PC-3 (cell line): ENCODE results near the gene LELP1.

Experiments
- EZH2phosphoT487 ChIP-seq: fragments of 300-600 bp; sonication (generic); IDR thresholded peaks from 2 replicates; pipeline ENCODE4 v1.6.1; 2018; ENCODE audit warnings: mild to moderate bottlenecking, antibody characterized with exemption, low read length, borderline replicate concordance
- TF ChIP-seq, protein P1 (sequence below): fragments of 300-600 bp; sonication (generic); conservative IDR thresholded peaks from 2 replicates; pipeline ENCODE4 v1.5.1; 2017; ENCODE audit warnings: antibody characterized with exemption, low read depth, mild to moderate bottlenecking, low read length

DNA sequence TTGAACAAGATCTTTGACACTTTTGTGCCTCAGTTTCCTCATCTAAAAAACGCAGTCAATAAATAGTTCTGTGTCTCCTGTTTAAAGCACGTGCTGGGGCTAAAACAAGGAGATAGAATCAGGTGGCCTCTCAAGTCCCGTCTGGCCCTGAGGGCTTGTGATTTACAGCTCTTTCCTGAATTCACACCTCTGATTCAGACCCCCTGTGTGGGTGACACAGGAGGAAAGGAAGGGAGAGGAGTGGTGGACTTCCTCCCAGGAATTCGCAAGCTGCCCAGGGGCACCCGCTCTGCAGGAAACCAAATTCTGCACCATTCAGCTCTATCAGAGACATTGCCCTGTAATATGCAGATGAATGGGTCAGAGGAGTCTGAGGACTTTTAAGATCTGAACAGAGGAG is 9.0 kb downstream of the LELP1 start:
- TF ChIP-seq, protein P1, sequence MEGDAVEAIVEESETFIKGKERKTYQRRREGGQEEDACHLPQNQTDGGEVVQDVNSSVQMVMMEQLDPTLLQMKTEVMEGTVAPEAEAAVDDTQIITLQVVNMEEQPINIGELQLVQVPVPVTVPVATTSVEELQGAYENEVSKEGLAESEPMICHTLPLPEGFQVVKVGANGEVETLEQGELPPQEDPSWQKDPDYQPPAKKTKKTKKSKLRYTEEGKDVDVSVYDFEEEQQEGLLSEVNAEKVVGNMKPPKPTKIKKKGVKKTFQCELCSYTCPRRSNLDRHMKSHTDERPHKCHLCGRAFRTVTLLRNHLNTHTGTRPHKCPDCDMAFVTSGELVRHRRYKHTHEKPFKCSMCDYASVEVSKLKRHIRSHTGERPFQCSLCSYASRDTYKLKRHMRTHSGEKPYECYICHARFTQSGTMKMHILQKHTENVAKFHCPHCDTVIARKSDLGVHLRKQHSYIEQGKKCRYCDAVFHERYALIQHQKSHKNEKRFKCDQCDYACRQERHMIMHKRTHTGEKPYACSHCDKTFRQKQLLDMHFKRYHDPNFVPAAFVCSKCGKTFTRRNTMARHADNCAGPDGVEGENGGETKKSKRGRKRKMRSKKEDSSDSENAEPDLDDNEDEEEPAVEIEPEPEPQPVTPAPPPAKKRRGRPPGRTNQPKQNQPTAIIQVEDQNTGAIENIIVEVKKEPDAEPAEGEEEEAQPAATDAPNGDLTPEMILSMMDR, result no peak
- TF ChIP-seq EZH2phosphoT487, result no peak
